NOMO-1 treated with DMSO at 0.1 percent for 48 hours (cell line): ENCODE results near the gene TMEM184A.
"Not testable (repeated sequence)": the region's sequence is repeated elsewhere in the genome, so short reads cannot be mapped to it uniquely, and the experiment has no call there.

Experiments used
- DNase-seq: peaks from one replicate; lab custom pipeline; 2025; ENCODE audit not compliant: unreplicated experiment; lab: John Stamatoyannopoulos, UW

TMEM184A gene

DNA sequence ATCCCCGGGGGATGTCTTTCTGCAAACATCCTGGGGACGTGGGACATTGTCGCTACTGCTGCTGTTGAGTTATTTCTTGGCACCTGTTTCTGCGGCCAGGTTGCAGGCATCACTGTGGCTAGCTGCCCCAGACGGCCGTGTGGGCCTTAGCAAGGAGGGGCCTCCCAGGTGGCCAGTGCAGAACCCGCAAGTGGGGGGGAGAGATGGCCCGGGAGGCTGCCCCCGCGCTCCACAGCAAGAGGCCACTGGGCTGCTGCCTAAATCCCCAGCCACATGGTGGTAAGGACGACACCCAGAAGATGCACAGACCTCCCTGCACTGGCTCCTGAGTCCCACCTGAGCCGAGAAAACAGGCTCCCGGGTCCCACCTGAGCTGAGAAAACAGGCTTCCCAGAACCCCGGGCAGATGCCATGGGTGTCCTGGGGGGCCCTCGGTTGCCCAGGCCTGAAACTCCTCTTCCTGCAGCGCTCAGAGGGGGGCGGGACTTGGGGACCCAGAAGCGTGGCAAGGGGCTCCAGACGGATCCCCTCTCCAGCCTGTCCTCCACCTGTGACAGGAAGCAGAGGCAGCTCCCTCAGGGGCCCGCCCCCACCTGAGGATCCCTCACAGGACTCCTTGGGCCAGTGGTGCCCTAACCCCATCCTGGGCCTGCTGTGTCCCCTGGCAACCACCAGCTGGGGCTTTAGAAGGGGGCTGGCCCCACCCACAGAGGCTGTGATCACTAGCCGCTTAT lies 26.5 kb downstream of the TMEM184A start:
- no peak for DNase-seq

DNA sequence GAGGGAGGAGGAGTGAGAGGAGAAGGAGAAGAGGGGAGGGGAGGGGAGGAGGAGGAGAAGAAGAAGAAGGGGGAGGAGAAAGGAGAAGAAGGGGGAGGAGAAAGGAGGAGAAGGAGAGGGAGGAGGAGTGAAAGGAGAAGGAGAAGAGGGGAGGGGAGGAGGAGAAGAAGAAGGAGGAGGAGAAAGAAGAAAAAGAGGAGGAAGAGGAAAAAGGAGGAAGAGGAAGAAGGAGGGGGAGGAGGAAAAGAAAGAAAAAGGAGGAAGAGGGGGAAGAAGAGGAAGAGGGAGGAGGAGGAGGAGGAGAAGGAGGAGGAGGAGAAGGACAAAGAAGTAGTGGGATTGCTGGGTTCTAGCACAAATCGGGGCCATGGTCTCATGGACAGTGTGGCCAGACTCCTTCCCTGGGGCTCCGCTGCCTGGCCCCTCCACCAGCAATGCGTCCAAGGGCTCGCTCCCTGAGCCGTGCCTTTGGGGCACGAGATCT lies 29.7 kb downstream of the TMEM184A start:
- DNase-seq = peak; percentile 10

GRCh38 chr7:1525409-1525808 lies 30.6 kb downstream of the TMEM184A start:
- DNase-seq = no peak

DNA sequence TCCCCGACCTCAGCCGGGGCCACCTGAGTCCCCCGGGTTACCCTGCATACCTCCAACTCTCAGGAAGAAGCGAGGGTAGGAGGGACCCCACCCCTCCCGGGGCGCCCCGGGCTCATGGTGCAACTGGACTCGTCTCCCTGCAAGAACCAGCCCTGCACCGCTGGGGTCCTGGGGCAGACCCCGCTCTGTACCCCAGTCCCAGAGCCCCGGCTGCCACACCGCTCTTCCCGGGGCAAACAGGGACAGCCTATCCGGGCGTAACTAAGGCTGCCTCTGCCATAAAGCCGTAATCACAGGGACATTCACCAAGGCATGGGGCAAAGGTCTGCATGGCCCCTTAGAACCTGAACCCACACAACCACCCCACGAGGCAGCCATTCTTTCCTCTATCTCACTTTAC lies 32.2 kb downstream of the TMEM184A start:
- no peak for DNase-seq

- DNase-seq = no peak
These were observed 32.8 kb downstream of the TMEM184A start for GRCh38 chr7:1523208-1523607.

DNA sequence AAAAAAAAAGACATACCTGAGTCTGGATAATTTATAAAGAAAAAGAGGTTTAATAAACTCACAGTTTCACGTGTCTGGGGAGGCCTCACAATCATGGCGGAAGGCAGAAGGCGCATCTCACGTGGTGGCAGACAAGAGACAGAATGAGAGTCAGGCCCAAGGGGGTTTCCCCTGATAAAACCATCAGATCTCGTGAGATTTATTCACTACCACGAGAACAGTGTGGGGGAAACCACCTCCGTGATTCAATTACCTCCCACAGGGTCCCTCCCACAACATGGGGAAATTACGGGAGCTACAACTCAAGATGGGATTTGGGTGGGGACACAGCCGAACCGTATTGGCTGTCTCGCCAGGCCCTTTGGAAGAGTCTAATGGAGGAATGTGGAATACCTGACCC lies 34.5 kb downstream of the TMEM184A start:
- no peak for DNase-seq

DNA sequence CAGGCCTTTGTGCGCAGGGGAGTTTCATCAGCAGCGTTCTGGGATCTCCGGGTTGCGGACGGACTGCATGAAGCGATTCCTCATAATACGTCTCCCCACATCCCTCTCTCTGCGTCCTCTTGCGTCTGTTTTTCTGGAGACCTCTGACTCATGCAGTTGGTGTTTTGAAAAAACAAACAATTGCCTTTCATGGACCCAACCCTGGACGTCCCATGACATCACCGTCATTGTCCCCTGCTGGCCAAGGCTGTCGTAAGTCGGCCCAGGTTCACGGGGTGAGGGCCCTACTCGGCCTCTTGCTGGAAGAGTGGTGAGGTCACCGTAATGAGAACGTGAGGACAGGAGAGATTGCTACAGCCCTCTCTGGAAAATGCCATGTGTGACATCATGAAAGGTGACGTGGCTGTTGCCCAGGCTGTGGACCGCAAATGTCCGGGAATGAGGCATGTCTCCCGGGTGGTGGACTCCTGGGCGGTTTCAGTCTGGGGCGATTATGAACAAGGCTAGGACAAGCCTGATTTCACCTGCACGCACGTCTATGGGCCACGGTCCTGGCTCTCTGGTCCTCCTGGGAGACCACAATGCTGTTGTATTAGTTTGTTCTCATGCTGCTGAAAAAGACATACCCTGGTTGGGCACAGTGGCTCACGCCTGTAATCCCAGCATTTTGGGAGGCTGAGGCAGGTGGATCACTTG lies 35.3 kb downstream of the TMEM184A start:
- DNase-seq = no peak

DNA sequence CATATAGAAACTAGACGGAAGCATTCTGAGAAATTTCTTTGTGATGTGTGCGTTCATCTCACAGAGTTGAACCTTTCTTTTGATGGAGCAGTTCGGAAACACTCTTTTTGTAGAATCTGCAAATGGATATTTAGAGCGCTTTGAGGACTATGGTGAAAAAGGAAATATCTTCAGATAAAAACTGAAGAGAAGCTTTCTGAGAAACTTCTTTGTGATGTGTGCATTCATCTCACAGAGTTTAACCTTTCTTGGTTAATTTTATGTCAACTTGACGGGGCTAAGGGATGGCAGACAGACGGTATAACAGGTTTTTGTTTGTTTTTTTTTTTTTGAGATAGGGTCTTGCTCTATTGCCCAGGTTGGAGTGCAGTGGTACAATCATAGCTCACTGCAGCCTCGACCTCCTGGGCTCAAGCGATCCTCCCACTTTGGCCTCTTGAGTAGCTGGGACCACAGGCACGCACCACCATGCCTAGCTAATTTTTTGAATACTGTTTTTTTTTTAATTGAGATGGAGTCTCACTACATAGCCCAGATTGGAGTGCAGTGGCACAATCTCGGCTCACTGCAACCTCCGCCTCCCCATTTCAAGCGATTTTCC lies 36.6 kb downstream of the TMEM184A start:
- not testable (repeated sequence) for DNase-seq

DNA sequence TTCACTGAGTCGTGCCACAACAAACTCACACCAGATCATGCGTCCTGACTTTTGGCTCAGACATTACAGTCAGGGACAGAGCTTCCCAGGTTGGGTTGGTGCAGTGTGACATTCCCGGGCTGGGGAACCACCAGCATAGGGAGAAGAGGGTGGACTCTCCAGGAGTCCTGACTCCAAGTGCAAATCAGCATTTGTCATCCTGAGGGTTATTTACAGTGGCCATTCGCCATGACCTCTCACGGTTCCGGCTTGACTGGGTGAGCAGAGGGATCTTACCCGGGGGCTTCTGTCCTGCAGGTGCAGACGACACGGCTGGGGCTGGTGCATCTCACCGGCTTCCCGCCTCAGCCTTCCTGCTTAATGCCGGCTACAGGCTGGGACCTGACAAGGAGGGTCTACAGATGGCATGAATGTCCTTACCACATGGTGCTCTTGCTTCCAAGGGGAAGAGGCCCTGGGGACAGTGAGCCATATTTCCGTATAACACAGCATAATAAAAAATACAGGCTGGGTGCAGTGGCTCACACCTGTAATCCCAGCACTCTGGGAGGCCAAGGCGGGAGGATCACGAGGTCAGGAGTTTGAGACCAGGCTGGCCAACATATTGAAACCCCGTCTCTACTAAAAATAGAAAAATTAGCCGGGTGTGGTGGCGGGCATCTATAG lies 39.3 kb downstream of the TMEM184A start:
- no peak for DNase-seq

DNA sequence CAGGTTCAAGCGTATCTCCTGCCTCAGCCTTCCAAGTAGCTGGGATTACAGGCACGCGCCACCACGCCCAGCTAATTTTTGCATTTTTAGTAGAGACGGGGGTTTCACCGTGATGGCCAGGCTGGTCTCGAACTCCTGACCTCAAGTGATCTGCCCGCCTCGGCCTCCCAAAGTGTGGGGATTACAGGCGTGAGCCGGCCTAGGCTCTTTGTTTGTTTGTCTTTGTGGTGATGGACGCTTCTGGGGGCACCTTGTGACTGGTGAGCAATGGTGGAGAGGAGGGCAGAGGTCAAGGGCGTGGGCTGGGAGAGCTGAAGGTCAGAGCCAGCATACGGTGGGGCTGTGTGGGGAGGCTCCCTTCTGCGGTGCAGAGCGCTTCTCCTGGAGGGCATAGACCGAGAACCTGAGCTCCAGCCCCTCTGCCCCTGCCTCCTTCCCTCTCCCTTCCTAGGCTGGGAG lies 40.5 kb downstream of the TMEM184A start:
- DNase-seq = not testable (repeated sequence)

DNA sequence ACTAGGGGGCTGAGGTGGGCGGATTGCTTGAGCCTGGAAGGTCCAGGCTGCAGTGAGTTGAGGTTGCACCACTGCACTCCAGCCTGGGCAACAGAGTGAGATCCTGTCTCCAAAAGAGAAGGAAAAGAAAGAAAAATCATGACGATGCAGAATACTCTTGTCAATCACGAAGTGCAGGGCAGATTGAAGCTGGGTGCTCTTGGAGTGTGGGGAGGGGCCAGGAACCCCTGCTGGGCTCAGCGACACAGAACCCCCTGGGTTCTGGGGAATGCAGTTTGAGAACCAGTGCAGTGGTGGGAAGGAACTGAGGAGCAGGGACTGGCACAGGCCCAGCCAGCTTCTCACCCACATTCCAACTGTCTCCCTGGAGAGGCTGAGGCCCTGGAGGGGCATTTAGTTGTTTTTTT lies 41.0 kb downstream of the TMEM184A start:
- DNase-seq = no peak

DNA sequence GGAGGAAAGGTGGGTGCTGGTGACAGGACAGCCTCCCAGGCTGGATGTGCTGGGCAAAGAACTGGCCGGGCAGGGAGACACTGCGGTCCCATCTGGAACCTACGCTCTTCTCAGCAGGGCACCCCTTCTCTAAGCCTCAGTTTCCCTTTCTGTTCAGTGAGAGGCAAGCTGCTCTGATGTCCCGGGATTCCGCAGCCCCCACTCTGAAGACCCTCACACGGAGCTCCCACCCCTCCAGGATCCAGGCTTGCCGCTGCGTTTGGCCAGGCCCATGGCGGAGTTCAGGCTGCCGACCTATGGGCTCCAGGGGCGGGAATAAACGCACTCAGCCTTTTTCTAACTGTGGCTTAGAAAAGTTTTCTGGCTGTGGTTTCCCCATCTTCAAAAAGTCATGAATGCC lies 41.6 kb downstream of the TMEM184A start:
- DNase-seq = no peak

- no peak for DNase-seq
These were observed 42.3 kb downstream of the TMEM184A start for GRCh38 chr7:1513657-1514095.

DNA sequence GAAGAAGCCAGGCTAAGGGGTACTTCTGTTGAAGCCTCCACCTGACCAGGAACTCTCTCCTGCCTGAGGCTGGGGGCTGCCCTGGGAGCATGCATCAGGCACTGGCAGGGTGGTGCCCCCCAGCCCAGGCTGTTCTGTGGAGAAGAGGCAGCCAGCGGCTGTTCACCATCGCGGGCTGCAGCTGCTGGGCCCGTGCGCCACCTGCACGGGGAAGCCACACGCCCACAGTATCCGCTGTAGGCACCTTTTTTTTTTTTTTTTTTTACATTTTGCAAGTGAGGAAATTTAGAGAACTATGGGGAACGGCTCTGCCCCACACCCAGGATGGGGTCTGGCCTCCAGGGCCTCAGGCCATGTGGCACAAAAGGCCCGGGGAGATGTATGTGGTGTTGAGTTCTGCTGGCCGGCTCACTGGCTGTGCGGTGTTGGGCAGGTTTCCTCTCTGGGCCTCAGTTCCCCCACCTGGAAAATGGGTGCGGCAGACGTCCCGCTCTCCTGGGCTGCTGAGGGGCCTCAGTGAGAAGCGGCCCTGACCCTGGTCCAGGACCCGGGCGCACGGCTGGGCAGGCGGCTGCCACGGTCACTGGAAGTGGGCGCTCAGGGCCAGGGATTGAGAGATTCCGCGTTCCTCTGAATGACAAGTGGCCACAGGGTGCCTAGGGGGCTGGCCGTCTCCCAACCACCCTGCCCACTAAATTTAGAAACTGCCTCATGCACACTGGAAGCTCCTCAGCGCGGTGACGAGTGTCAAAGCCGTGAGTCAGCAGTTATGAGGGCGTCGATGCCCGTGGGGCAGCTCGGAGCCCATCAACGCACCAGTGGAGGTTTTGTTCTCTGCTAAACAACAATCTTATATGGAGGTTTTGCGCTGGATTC lies 43.0 kb downstream of the TMEM184A start:
- peak; percentile 77 for DNase-seq

DNA sequence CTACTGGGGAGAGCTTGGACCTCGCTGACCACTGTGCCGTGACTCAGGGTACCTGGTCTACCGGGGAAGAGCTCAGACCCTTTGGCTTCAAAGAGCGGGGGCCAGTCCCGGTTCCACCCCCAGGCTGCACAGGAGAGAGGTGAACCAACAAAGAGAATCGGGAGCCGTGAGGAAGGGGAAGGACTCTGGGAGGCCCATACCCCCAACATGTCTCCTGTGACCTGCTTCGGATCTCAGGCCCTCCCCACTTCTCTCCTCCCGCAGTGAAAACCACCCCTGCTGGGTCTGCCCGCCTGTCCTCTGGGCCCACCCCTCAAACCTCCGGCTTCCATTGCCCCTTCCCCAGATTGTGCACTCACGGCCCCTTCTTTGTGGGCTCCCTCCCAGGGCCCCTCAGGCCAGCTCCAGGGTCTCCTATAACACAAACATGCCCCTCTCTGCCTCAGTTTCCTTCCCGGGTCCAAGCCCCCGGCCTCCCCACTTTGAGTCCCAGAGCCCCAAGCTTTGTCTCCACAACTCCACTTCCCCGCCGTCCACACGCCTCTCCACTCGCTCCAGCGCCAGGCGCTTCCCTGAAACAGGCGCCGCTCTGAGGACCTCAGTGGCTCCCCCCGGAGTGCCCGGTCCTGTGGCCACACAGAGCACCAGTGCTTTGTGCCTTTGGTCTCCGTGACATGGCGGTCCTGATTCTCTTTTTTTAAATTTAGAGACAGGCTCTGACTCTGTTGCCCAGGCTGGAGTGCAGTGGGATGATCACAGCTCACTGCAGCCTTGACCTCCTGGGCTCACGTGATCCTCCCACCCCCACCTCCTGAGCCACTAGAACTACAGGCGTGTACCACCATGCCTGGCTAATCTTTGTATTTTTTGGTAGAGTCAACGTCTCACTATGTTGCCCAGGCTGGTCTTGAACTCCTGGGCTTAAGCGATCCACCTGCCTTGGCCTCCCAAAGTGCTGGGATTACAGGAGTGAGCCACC lies 44.3 kb downstream of the TMEM184A start:
- DNase-seq = no peak

- DNase-seq = no peak
These were observed 45.2 kb downstream of the TMEM184A start for GRCh38 chr7:1510780-1511154.

DNA sequence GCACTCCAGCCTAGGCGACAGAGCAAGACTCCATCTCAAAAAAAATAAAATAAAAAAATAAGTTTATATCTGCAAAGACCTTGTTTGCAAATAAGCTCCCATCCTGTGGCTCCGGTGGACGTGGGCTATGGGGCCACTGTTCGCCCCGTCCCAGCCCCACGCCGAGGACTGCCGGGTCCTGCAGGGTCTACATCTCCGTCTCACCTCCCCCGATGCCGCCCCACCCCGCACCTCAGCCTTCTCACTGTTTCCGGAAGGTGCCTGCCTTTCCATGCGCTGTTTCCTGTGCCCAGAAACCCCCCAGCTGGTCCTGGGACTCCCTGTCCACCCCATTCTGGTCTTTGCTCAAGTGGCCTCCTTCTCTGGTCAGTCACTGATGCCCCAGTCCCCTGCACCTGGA lies 46.8 kb downstream of the TMEM184A start:
- DNase-seq = no peak

GRCh38 chr7:1508277-1508758 lies 47.7 kb downstream of the TMEM184A start:
- no peak for DNase-seq
